Gastroesophageal sphincter (tissue), 4 donors: ENCODE data around the gene HOXC10. TPM values are rescaled to one million over a fixed set of nuclear protein-coding genes. Genes with fewer than 3 reads are reported as not detected.

Experiments used
- ATAC-seq: fragments of 150-250 bp; one replicate; pipeline ENCODE4 v1.9.1; 2016; ENCODE audit warnings: mild to moderate bottlenecking, moderate library complexity
- H3K27ac ChIP-seq, 4 donors: fragments of 200-600 bp; sonication (generic) in 3 of 4; 1 replicate in 3 of 4; 2 replicates in 1 of 4; pipeline ENCODE4 v1.5.1; 2016 to 2019
- H3K27me3 ChIP-seq: fragments of 200-600 bp; sonication (generic); one replicate; pipeline ENCODE4 v1.5.1; 2019
- H3K36me3 ChIP-seq, 2 donors: fragments of 200-600 bp; sonication (generic); one replicate each; pipeline ENCODE4 v1.5.1; 2019; ENCODE audit warnings: control low read depth in 1 of 2
- H3K4me1 ChIP-seq, 3 donors: fragments of 200-600 bp; sonication (generic); 1 replicate in 2 of 3; 2 replicates in 1 of 3; pipeline ENCODE4 v1.5.1; 2016 to 2019; ENCODE audit warnings: control low read depth in 2 of 3
- H3K4me3 ChIP-seq, 2 donors: fragments of 200-600 bp; sonication (generic); one replicate each; pipeline ENCODE4 v1.5.1; 2019; ENCODE audit warnings: mild to moderate bottlenecking in 1 of 2, moderate library complexity in 1 of 2
- H3K9me3 ChIP-seq, 3 donors: fragments of 200-600 bp; sonication (generic); one replicate each; pipeline ENCODE4 v1.5.1; 2017 to 2019; ENCODE audit warnings: control low read depth in 2 of 3
- EP300 ChIP-seq: sonication (generic); formaldehyde crosslinking; IDR thresholded peaks from one replicate; pipeline ENCODE4 v1.6.1; 2017; ENCODE audit warnings: antibody characterized with exemption, mild to moderate bottlenecking
- POLR2A ChIP-seq, 2 donors: fragments of 450-650 bp; IDR thresholded peaks; one replicate each; pipeline ENCODE4 v1.6.1; 2017; ENCODE audit warnings: antibody characterized with exemption in 2 of 2, mild to moderate bottlenecking in 2 of 2, moderate library complexity in 1 of 2
- POLR2AphosphoS5 ChIP-seq: sonication (generic); formaldehyde crosslinking; IDR thresholded peaks from one replicate; pipeline ENCODE4 v1.6.1; 2017; ENCODE audit warnings: antibody characterized with exemption
- WGBS, 2 donors: methylation state at CpG; one replicate each; pipeline ENCODE4 v1.1.5; 2018; ENCODE audit warnings: low coverage in 1 of 2; 5-methylcytosine and 5-hydroxymethylcytosine counted together
- total RNA-seq, 4 donors: library from RNA; depleted of rRNA; stranded (reverse); fragments of >200 nt; gene quantifications; one replicate each; pipeline ENCODE4 v1.1.0, GENCODE V29; 2016
- TF ChIP-seq, protein P1 (sequence below), 4 experiments: fragments of 200-600 bp in 2 of 4; fragments of 450-650 bp in 2 of 4; sonication (generic) in 1 of 4; IDR thresholded peaks; one replicate each; pipeline ENCODE4 v1.5.1; 2017 to 2019; ENCODE audit warnings: antibody characterized with exemption in 4 of 4, mild to moderate bottlenecking in 2 of 4, moderate library complexity in 2 of 4

HOXC10 gene
- total RNA-seq, 4 donors from 2014 or later: not detected

DNA sequence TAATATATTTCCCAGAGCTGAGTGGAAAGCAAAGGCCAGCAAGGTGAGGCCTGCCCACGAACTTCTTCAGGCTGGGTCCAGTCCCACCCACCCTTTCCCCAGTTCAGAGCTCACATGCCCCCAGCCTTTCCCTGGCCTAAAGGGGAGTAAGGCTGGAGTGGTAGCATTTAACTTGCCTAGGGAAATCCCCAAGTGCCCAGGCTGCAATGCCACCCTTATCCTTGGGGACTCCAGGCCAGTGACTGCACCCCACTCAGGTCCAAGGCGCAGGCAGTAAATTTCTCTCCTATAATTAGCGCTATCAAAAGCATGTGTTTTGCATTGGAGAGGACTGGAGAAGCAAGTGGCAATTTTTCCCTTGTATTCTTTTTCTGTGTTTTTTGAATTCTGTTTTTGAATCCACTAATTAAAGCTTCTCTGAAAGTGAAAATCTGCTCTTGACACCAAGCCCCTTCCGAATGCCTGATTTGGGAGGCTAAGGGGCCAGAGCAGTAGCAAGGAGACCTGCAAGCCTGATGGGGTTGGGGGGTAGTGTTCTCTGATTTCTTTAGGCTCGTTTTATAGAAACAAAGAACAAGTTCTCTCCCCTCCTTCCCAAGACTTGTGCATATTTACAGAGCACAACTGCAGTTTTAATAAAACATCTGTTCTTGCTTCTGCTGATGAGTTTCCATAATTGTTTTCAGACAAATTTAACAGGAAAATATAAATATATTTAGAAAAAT lies 39.8 kb downstream of the HOXC10 start:
- H3K4me1 ChIP-seq: peaks cover 0 to 24% (median 0%) of the 10 kb centered on the region in 3 donors
- no peak overlapping the region for H3K4me3 ChIP-seq
- WGBS, 2 donors: 25 to 37% methylated on average over 2 to 5 of the region's 5 CpGs

DNA sequence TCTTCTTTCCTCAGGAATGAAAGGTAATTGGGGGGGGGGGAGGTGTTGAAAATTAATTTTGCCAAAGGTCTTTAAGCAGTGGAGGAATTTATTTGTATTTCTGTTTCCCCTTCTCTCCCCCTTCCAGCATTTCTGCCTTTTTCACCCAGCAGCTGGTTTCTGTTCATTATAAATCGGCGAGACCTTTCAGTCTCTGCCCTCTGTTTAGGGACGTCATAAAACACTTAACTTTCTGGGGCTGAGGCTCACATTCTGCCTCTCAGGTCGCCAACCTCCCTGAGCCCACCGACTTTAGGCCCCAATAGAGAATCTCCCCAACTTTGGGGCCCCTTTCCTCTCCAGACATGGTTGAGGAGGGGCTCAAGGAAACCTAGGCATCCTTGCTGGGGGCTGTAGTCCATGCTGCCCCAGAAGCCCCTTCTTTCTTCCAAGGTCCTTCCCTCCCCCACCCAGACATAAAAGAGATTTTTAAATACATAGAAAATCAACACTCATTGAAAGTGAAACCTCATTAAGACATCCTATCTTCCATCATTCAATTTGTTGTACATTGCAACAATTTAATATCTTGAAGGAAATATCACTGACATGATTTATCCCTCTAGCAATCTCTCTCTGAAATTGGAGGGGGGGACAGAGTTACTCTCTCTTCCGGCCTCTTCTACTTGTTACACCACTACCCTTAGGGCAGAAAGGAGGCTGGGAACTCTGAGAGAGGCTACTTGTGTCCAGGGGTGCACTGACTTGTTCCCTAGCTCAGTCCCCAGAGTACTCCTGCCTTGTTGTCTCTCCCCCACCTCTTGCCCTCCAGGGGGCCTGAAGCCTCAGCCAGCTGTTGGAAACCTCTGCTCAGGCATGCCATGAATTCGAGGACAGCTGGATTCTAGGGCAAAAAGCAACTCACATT lies 40.8 kb downstream of the HOXC10 start:
- peaks cover 100% of the 10 kb centered on the region for H3K27me3 ChIP-seq
- TF ChIP-seq, protein P1, sequence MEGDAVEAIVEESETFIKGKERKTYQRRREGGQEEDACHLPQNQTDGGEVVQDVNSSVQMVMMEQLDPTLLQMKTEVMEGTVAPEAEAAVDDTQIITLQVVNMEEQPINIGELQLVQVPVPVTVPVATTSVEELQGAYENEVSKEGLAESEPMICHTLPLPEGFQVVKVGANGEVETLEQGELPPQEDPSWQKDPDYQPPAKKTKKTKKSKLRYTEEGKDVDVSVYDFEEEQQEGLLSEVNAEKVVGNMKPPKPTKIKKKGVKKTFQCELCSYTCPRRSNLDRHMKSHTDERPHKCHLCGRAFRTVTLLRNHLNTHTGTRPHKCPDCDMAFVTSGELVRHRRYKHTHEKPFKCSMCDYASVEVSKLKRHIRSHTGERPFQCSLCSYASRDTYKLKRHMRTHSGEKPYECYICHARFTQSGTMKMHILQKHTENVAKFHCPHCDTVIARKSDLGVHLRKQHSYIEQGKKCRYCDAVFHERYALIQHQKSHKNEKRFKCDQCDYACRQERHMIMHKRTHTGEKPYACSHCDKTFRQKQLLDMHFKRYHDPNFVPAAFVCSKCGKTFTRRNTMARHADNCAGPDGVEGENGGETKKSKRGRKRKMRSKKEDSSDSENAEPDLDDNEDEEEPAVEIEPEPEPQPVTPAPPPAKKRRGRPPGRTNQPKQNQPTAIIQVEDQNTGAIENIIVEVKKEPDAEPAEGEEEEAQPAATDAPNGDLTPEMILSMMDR (IDR thresholded peaks at IDR 0.05): no peak
- TF ChIP-seq POLR2A (IDR thresholded peaks at IDR 0.05) (no peak), EP300 (no peak), POLR2AphosphoS5 (no peak)
- peaks cover 0 to 20% (median 0%) of the 10 kb centered on the region in 3 donors for H3K4me1 ChIP-seq
- no peak overlapping the region for H3K4me3 ChIP-seq
- no peaks in the 10 kb centered on the region for H3K9me3 ChIP-seq
- H3K27ac ChIP-seq: no peak overlapping the region
- no peak for ATAC-seq
- no peaks in the 10 kb centered on the region for H3K36me3 ChIP-seq
- 22 to 30% methylated on average over 5 to 7 of the region's 7 CpGs for WGBS, 2 donors

More for the DNA sequence above, 39.8 kb downstream of the HOXC10 start:
- no peaks in the 10 kb centered on the region for H3K9me3 ChIP-seq
- H3K27me3 ChIP-seq: peaks cover 99% of the 10 kb centered on the region
- TF ChIP-seq, protein P1 (IDR thresholded peaks at IDR 0.05): no peak
- TF ChIP-seq POLR2A (IDR thresholded peaks at IDR 0.05) (no peak), POLR2AphosphoS5 (no peak), EP300 (no peak)
- ATAC-seq: no peak
- no peak overlapping the region for H3K27ac ChIP-seq
- H3K36me3 ChIP-seq: no peaks in the 10 kb centered on the region

DNA sequence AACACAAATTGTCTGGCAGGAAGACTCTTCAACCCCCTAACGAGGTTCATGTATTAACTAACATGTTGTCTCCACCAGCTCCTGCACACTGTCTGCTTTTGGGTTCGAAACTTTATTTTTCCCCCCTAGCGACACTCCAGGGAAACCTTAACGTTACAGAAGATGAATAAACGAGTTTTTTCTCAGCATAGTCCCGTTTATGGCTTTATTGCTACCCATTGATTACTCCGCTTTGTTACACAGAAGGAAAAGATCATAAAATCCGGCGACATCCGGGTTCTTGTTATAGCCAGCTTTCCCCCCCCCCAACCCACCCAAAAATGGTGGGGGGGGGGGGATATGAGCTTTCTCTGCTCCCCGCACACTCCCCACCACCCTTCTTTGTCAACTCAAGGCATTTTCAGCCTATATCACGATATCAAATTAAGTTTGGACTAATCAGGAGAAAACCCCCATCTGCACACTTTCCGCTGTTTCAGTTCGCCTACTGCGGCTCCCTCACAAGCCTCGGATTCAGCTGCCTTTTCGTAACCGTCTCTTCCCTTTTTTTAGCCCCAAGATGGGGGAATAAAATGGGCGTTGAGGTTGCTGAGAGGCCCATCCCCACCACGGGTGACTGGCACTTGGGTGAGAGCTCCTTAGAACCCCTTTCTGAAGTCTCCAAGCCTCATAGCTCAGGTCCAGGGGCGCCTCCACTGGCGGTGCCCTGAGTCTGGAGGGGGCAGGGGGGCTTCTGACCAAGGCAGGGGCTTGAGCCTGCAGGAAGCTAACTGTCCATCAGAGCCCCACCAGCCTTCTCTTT lies 41.9 kb downstream of the HOXC10 start:
- H3K4me1 ChIP-seq: peaks cover 0 to 20% (median 0%) of the 10 kb centered on the region in 3 donors
- peaks cover 100% of the 10 kb centered on the region for H3K27me3 ChIP-seq
- no peak overlapping the region for H3K27ac ChIP-seq
- ATAC-seq: no peak
- WGBS, 2 donors: 16 to 33% methylated on average over 14 to 19 of the region's 22 CpGs
- TF ChIP-seq POLR2A (IDR thresholded peaks at IDR 0.05): no peak
- TF ChIP-seq POLR2AphosphoS5: no peak
- TF ChIP-seq, protein P1 (IDR thresholded peaks at IDR 0.05): no peak
- TF ChIP-seq EP300: no peak
- no peaks in the 10 kb centered on the region for H3K9me3 ChIP-seq
- no peak overlapping the region for H3K4me3 ChIP-seq
- H3K36me3 ChIP-seq: no peaks in the 10 kb centered on the region

DNA sequence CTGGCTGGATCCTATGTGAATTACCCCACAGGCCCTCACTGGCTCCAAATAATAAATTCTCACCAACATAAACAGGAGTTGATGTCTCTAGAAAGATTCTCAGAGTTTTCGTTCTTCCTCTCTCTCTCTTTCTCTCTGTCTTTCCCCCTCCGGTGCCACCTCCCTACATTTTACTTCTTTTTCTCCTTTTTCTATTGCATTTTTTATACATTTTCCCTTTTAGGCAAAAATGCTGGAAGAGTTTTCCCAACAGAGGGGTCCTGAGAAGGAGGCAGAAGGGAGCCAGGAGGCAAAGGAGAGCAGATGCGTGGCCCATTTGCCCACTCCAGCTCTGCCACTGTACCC lies 42.5 kb downstream of the HOXC10 start:
- Histone ChIP-seq H3K4me1 (peaks cover 0 to 23% (median 0%) of the 10 kb centered on the region in 3 donors), H3K27me3 (peaks cover 100% of the 10 kb centered on the region), H3K9me3 (peaks cover 0 to under 1% (median 0%) of the 10 kb centered on the region in 3 donors), H3K4me3 (no peak overlapping the region), H3K27ac (no peak overlapping the region), H3K36me3 (no peaks in the 10 kb centered on the region)
- no peak for ATAC-seq
- WGBS, 2 donors: 44 to 56% methylated on average over 3 of the region's 3 CpGs
- TF ChIP-seq, protein P1 (IDR thresholded peaks at IDR 0.05): no peak
- TF ChIP-seq EP300: no peak
- TF ChIP-seq POLR2A (IDR thresholded peaks at IDR 0.05): no peak
- no peak for TF ChIP-seq POLR2AphosphoS5
